Measurements from ENCODE around the gene CRISP2.

DNA sequence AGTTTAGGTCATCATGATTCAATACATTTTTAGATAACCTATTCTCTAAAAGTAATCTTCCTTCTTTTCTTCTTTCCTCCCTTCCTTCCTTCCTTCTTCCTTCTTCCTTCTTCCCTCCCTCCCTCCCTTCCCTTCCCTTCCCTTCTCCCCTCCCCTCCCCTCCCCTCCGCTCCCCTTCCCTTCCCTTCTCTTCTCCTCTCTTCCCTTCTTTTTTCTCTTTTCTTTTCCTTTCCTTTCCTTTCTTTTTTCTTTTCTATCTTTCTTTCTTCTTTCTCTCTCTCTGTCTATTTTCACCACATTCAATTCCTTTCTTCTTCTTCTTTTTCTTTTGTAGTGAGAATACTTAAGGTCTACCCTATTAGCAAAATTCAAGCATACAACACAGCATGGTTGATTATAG lies 59.4 kb downstream of the CRISP2 start:
- TF ChIP-seq, protein P1, sequence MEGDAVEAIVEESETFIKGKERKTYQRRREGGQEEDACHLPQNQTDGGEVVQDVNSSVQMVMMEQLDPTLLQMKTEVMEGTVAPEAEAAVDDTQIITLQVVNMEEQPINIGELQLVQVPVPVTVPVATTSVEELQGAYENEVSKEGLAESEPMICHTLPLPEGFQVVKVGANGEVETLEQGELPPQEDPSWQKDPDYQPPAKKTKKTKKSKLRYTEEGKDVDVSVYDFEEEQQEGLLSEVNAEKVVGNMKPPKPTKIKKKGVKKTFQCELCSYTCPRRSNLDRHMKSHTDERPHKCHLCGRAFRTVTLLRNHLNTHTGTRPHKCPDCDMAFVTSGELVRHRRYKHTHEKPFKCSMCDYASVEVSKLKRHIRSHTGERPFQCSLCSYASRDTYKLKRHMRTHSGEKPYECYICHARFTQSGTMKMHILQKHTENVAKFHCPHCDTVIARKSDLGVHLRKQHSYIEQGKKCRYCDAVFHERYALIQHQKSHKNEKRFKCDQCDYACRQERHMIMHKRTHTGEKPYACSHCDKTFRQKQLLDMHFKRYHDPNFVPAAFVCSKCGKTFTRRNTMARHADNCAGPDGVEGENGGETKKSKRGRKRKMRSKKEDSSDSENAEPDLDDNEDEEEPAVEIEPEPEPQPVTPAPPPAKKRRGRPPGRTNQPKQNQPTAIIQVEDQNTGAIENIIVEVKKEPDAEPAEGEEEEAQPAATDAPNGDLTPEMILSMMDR (IDR thresholded peaks at IDR 0.05) = no peak
- TF ChIP-seq POLR2A (IDR thresholded peaks at IDR 0.05) = no peak

Data from body of pancreas (tissue), 4 donors.